Measurements from ENCODE around the gene SAMD1.

- TF ChIP-seq POLR2AphosphoS5 (IDR thresholded peaks at IDR 0.05) (no peak), CTCF (IDR thresholded peaks at IDR 0.05) (no peak), POLR2A (IDR thresholded peaks at IDR 0.05) (no peak)
Measured at GRCh38 chr19:14110650-14111049, 20.1 kb upstream of the SAMD1 start.

Measured in prostate gland (tissue), 2 donors.